HG03175 (cell line): ENCODE data around the gene PPT2.
"Not testable (repeated sequence)": the region's sequence is repeated elsewhere in the genome, so short reads cannot be mapped to it uniquely, and the experiment has no call there.

Experiments used
- ATAC-seq: cut with Tn5 transposase; IDR thresholded peaks from one replicate; pipeline ENCODE4 v1.9.1; 2021; ENCODE audit warnings: mild to moderate bottlenecking, moderate library complexity; ENCODE audit not compliant: unreplicated experiment

PPT2 gene

DNA sequence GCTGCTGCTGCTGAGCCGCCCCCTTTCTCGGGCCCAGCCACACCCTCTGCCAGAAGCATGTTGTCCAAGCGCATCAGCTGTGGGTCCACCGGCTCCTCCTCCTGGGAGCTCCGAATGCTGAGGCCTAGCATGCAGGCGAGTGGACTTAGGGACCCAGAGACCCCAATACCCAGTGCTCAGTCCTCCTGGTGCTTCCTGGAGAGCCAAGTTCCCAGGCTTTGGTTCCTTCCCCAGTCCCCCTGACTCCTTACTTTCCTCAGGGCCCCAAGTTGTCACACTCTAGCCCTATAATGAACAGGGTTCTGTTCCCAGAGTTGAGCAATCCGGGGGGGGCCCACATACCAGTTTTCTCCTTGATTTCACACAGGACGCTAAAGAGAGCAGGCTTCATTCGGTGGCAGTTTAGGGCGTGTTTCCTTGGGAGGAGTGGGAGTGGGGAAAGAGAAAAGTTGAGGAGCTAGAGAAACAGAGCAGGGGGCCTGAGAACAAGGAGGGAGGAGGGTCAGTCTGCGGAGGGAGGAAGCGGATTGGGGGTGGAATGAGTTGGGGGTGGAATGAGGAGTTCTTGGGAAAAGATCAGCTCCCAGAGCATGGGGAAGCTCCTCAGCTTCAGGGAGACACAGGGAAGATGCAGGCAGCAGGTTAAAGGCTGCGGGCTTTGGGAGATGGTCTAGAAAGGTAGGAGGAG, 34.6 kb downstream of the PPT2 start:
- ATAC-seq: no peak

DNA sequence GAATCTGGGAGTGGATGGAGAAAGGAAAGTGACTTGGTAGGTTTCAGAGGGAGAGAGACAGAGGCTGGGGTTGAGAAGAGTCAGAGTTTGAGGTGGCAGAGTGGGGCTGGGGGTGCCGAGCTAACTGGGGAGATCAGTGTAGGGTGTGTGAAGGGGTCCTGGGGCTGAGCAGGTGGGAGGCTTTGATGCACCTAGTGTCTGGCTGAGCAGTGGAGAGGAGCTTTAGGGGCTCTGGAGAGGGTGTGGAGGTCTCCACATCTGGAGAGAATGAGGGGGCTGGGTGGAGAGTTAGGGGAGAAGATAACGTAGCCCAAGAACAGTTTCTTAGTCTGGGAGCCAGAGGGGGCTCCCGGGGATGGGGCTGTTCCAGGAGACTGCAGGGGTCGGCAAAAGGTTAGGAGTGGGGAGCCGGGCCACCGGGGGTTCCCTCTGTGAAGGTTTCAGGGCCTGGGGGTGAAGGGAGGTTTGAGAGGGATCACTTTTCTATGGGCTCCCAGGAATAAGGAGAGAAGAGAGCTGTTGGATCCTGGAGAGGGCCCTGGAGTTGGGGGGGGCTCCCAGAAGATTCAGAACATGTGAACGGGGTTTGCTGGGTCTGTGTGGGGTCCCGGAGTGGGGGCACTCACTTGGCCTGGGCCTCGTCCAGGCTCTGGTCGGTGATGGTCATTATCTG, 35.3 kb downstream of the PPT2 start:
- no peak for ATAC-seq

DNA sequence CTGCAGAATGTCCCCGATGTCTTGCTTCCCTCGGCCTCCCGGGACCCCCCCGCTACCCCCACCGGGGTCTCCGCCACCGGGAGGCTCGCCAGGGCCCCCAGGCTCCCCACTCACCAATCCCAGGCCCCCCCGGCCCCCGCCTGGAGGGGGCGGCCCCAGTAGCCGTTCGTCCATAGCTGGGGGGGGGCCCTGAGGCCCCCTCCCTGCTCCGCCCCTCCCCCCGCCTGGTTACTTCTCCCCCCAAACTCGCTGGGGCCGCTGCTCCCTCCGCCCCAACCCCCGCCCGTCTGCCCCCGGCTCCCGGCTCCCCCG, 35.8 kb downstream of the PPT2 start:
- no peak for ATAC-seq

DNA sequence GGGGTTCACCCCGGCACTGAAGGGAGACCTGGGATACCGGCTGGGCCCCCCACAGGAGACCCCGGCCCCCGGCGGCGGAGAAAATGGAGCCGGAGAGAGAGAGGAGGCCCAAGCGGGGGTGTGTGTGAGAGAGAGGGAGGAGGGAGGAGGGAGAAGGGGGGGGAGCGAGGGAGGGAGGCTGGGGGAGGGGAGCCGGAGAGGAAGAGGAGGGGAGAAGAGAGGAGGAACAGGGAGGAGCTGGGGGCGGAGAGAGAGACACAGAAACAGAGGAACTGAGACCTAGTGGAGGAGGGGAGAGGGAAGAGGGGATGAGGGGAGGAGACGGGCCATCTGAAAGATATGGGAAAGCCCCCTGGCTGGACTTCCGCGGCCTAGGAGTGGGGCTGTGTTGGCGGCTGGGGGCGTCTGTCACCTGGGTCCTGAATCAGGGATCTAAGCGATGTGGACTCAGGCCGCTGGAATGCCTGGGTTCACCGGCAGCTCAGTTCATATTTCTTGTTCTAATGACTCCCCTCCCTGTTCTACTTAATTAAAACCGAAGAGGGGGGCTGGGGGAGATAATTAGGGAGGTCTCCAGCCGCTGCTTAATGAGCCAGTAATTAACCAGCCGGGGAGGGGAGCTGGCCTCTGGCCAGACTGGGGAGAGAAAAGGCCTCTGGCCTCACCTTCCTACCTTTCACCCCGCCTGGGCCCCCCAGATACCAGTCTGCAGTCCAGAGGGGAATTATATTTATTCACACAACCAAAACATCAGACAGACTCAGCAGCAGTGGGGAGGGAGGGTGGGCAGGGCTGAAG, 36.3 kb downstream of the PPT2 start, which contains the start of gene PBX2:
TSS of gene PBX2 (minus strand) at position 149 of the 798 bp plus-strand sequence. CDS start 287 bp downstream, outside the sequence.
- ATAC-seq: peak; percentile 41

DNA sequence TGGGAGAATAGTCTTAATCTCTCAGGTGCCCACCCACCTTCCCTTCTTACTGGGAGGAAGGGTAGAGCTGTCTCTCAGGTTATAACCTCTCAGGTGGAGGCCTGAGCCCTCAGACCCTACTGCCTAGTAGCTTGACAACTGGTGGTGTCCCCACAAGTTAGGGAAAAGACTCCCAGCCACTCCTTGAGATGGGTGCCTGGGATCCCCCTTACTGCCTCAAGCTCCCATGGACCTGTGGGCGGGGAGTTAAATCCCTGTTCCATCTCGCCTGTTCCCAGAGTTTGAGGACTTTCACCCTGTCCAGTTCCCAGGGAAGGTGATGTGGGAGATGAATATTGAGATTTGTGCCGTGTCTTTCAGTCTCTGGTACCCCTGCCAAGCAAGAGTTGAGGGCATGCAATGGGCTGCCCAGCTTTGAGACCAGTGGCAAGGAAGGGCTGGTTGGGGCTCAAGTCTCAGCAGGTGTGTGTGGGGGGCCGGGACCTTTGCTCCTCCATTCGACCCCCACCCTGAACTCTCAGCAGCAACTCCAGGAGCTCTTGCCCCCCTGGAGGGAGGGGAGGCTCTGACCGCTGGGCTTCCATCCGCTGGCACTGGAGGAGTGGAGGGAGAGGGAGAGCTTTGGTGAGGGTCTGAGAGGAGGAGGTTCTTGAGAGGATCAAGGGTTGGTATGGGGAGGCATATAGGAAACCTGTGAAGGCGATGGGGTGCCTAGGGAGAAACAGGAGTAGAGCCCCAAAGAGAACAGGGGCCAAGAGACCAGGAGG, 37.2 kb downstream of the PPT2 start:
- ATAC-seq: no peak

DNA sequence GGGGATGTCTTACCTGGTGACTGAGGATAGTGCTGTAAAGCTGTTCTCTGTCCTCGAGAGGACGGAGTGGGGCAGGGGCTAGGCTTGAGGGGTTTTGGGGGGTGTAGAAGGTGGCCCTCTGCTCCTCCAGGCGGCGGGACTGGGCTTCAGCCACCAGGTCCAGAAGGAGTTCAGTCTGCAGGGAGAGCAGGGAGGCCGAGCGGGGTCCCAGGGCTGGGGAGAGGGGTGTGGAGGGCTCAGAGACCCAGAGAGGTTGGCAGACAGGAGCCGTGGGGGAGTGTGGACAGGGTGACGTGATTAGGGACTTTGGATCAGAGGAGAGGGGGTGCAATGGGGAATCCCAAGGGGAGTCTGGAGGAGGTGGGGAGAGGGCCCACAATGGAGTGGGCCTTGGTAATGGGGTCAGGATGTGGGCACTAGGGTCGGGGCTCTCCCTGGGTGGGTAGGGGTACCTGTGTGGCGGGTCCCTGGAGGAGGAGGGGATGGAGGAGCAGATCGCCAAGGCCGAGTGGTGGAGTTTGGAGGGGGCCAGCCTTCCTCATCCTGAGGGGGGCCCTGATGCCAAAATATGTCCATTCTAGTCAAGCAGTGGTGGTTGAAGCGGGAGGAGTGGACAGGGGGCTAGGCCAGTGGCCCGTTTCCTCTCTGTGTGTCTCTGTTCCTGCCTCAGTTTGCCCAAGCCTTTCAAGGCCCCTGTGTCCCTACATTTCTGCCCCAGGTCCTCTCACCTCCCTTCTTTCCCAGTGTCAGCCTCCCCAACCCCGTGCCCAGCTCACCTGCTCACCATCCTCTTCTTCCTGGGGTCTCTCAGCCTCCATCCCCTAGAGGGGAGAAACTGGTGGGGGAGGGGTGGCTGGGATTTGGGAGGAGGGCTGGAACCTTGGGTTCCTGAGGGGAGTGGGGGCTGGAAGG, 38.0 kb downstream of the PPT2 start:
- no peak for ATAC-seq

DNA sequence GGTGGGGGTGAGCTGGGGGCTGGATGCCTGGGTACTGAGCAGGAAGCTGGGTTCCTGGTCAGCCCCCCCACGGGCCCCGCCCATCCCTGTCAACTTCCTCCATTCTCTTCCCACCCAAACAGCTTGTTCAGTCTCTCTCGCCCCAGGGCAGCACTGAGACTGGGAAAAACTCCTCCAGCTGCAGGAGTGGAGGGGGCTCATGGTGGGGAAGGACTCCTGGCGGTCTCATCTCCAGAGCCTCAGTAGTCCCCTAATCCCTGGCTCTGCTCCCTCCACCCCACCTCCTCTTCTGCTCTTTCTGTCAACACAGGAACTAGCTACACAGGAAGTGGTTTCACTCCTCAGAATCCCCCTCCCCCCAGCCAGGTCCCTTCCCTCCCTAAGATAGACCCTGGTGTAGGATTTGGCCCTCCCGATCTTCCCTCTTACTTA, 38.7 kb downstream of the PPT2 start, which contains the start of gene GPSM3:
TSS of gene GPSM3 (minus strand) at position 36 of the 432 bp plus-strand sequence. CDS start 130 bp downstream, outside the sequence.
- ATAC-seq: no peak

DNA sequence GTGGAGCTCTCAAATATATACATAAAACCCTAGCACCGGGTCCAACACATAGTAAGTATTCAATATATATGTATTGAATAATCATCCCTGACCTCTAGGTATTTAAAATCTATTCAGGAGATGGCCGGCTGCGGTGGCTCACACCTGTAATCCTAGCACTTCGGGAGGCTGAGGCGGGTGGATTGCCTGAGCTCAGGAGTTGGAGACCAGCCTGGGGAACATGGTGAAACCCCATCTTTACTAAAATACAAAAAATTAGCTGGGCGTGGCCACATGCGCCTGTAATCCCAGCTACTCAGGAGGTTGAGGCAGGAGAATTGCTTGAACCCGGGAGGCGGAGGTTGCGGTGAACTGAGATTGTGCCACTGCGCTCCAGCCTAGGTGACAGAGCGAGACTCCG, 39.2 kb downstream of the PPT2 start:
- not testable (repeated sequence) for ATAC-seq

DNA sequence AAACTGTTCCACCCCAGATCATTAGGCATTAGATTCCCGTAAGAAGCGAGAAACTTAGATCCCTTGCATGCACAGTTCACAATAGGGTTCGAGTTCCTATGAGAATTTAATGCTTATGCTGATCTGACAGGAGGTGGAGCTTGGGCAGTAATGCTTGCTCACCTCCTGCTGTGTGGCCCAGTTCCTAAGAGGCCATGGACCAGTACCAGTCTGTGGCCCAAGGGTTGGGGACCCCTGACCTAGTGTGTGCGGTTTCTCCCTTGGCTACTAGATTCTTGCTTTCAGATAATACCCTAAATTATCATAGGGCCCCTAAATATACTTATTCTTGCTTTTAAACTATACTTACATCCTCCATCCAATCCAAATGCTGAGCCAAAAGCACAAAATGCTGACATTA, 40.4 kb downstream of the PPT2 start:
- no peak for ATAC-seq

DNA sequence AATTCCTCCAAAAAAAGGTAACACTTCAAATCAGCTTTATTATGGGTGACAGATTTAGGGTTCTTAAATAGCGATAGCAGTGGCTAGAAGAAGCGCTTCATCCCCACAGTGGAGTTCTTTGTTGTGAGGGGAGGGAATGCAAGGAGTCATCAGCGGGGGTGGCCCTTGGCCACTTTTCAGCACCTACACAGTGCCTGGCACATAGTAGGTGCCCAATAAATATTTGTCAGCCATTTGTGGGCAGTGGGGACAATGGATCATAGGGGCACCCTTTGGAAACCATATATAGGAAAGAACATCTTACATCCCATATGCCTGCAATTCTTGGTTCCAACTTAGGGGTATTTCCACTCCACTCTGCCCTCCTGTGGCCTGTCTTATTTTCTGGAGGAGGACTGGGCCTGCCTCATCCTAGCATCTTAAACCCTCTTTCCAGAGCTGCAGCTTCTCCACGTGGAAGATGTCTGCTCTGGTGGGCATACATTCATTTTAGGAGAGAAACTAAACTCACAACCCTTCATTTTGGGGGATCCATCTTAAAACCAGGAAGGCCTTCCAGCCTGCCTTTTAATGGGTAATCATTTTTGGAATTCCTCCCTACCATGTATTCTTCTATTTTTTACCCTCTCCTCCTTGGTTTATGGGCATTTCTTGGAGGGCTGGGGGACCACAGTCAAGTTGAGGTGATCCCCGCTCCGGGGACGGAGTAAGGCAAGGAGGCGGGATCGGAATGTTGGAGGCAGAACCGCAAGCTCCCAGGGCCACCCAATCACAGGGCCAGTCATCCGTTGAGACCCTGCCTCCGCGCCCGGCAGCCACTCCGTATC, 41.1 kb downstream of the PPT2 start:
- no peak for ATAC-seq

DNA sequence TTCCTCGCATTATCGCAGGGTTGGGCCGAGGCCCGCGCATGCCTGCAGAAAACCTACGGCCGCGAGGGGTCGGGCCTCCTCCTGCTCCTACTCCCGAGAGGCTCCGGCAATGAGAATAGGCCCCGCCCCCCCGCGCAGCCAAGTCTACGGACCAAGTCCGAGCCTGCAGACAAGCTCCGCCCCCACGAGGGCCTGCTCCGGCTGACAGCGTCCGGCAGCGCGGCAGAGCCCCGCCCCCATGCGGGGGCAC, 41.6 kb downstream of the PPT2 start:
- ATAC-seq: peak; percentile 73

DNA sequence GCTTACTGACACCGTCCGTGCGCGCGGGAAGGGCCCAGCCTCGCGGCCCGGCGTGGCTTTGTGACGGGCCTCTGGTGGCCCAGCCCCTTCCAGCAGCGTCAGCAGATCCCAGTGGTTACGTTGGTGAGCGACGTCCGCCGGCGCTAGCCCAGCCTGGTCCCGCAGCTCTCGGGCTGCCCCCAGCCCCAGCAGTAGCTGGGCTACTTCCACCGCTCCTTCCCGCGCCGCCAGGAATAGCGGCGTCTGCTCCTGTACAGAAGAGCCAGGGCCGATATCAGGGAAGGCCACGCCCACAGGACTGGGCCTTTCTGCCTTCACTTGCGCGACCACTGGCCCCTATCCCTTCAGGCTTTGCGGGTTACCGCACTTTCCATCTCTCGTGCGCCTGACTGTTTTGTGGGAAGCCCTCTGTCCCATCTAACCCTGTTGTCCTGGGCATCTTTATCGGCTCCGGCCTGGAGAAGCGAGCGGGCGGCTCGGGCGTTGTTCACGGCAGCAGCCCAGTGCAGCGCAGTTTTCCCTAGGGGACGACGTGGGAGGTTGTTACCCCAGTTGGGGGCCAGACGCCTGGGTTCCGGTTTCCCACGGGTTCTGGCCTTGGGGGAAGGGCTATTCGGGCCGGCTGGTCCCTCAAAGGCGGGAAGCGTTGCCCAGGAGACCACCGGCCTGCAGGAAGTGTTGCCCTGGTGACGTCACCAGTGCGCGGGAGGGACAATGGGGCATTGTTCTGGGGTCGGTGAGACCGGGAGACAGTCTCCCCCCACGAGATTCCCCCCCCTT, 42.2 kb downstream of the PPT2 start:
- ATAC-seq: peak; percentile 73

DNA sequence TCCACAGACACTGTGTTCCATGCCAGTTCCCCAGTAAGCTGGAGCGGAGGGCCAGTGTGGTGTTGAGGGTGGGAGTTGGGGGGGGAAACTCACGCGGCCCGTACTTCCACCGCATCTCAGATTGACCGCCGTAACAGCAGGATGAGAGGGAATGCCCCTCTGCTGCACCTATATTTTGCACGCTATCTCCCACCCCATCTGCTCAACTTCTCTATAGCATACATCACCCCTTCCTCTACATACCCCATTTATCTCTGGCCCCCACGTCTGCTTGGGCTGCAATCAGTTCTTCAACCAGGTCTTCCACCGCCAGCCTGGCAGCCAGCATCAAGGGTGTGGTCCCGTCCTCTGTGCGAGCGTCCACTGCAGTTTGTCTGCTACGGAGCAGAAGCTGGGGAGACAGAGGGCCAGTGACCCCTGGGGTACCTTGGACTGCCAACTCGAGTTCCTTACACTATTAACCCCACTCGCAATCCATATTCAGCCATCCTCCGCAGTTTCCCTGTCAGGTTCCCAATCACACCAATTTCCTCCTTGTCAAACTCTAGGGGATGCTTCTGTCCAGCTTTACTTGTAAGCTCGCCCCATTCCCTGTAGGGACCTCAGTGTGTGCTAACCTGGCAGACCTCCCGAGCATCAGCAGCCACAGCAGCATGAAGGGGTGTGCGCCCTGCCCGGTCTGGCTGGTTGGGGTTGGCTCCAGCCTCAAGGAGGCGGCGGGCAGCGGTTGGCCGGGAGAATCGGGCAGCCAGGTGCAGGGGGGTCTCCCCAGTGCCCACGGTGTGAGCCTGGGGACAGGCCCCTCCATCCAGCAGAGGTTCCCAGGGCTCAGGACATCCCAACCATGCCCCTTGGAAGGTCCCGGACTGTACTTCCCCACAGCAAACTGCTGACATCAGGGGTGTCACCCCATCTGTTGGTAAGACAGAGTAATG, 43.0 kb downstream of the PPT2 start:
- ATAC-seq: no peak

DNA sequence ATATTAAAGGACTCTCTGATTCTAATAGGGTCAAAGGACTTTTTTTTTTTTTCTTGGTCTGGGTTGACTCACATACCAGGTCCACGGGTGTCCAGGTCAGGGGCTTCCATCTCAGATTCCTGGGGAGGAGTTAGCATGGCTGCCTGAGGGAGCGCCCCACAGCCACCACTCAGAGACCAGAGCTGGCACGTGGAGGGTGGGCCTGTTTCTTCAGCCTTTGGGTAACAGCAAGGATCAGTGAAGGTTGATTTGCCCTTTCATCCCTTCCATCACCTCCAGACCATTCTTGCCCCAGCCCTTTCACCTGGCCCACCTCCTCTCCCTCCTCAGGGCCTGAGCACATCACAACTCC, 44.4 kb downstream of the PPT2 start:
- ATAC-seq: no peak

DNA sequence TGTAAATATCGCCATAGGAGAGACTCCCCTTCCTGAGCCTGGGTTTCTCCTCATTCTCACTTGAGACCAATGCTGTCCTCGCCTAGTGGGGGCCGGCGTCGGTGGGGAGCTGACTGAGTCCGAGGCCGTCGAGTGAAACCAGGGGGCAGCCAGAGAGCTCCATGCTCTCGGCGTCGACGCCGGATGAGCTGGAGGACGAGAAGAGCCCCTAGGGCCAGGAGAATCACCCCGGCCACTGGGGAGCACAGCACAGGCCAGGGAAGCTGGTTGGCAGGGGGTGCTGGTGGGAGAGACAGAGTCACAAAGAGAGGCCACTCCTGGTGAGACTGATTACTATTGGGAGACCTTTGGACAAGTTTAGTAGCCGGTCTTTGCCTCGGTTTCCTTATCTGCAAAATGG, 44.9 kb downstream of the PPT2 start:
- ATAC-seq: no peak

DNA sequence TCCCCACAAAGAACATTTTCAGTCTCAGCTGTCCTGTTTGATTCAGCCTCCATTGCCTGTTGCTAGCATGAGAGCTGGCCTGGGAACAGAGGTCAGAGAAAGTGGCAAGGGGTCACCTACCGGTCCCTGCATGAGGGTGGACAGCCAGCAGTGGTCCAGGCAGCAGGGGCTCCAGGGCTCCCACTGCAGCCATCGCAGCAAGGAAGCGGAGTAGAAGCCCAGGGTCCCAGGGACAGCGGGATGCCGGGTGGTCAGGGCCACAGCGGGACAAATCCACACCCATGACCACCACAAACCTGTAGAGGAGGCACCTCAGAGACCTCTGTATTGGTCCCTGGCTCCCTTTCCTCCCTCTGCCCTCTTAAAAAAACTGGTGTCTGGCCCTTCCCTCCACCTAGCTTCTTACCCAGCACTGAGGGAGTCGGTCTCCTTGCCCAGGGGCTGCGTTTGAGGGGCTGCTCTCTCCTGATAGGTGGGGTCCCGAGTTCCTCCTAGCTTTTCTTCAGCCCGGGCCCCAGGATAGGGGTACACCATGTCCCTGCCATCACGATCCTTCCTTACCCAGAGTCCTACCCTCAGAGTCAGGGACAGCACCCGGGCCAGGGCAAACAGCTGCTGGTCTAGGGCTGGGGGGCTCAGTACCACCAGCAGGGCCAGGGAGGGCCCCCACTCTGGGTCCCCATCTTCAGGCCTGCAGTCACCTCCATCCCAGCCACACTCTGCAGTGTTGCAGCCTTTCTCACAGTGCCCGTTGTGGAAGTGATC, 47.0 kb downstream of the PPT2 start:
- no peak for ATAC-seq

DNA sequence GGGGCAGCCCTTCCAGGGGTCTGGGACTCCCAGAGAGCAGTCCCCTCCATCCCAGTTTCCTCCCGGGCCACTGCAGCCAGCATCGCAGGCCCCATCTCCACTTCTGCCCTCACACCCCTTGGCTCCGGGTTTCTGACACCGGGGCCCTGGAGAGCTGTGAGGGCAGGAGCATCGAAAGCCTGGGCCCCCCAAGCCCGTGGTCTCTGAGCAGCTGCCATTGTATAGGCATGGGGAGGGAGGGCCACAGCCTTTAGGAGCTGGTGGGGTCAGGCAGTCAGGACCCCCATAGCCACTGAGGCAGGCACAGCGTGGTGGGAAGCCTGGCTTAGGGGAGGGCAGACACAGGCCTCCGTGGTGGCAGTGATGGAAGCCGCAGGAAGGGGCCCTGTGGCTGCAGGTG, 48.2 kb downstream of the PPT2 start:
- ATAC-seq: no peak
